22Rv1 (cell line): ENCODE results near the gene GNPDA1.

ENCODE experiments used
- CTCF ChIP-seq: fragments of 450-650 bp; IDR thresholded peaks from 2 replicates; pipeline ENCODE4 v1.5.1; 2017; ENCODE audit warnings: mild to moderate bottlenecking
- ZFX ChIP-seq: fragments of 450-650 bp; IDR thresholded peaks from 2 replicates; pipeline ENCODE4 v1.6.1; 2017; ENCODE audit warnings: antibody characterized with exemption, borderline replicate concordance

- TF ChIP-seq CTCF (no peak), ZFX (no peak)
These were observed 60.8 kb downstream of the GNPDA1 start for GRCh38 chr5:141952020-141952419.
